Glutamatergic neuron (in vitro differentiated cells): ENCODE results near the gene RPL36AL. TPM values are rescaled to one million over a fixed set of nuclear protein-coding genes. Genes with fewer than 3 reads are reported as not detected.
"Not testable (repeated sequence)": the region's sequence is repeated elsewhere in the genome, so short reads cannot be mapped to it uniquely, and the experiment has no call there.

Experiments
- DNase-seq: peaks from one replicate; pipeline ENCODE4 v3.0.0; 2022
- H3K27ac Mint-ChIP-seq: one replicate; pipeline ENCODE4 v1.8.0; 2020; ENCODE audit warnings: mild to moderate bottlenecking, mixed read lengths, inconsistent platforms; ENCODE audit not compliant: unreplicated experiment
- H3K27me3 Mint-ChIP-seq: one replicate; pipeline ENCODE4 v1.8.0; 2020; ENCODE audit warnings: mild to moderate bottlenecking, moderate library complexity, mixed read lengths, inconsistent platforms; ENCODE audit not compliant: unreplicated experiment
- H3K36me3 Mint-ChIP-seq: one replicate; pipeline ENCODE4 v1.8.0; 2020; ENCODE audit warnings: mild to moderate bottlenecking, mixed read lengths, inconsistent platforms; ENCODE audit not compliant: unreplicated experiment
- H3K4me1 Mint-ChIP-seq: one replicate; pipeline ENCODE4 v1.8.0; 2020; ENCODE audit warnings: mild to moderate bottlenecking, low read depth, mixed read lengths, inconsistent platforms; ENCODE audit not compliant: unreplicated experiment
- H3K4me3 Mint-ChIP-seq: one replicate; pipeline ENCODE4 v1.8.0; 2020; ENCODE audit warnings: mild to moderate bottlenecking, mixed read lengths, inconsistent platforms; ENCODE audit not compliant: unreplicated experiment
- H3K9me3 Mint-ChIP-seq: one replicate; pipeline ENCODE4 v1.8.0; 2020; ENCODE audit warnings: mild to moderate bottlenecking, moderate library complexity, mixed read lengths, inconsistent platforms; ENCODE audit not compliant: unreplicated experiment
- CTCF ChIP-seq: fragments of 200-600 bp; sonication (generic); IDR thresholded peaks from one replicate; pipeline ENCODE4 v1.5.0; 2021; ENCODE audit not compliant: partially characterized antibody, unreplicated experiment
- total RNA-seq: library from RNA; stranded (reverse); fragmentation: NEBNext Ultra II Directional; extraction: Animal tissue kit (Norgen Biotek cat#: 25700); gene quantifications from one replicate; pipeline ENCODE4 v1.2.1, GENCODE V29; 2021; ENCODE audit not compliant: unreplicated experiment

The RPL36AL gene
- total RNA-seq, 1 donor from 2014 or later, result 94.2 TPM

- no peak for TF ChIP-seq CTCF
- Mint-ChIP-seq H3K36me3 (no peaks in the 10 kb centered on the region), H3K9me3 (peaks cover 3% of the 10 kb centered on the region), H3K4me1 (peaks cover 5% of the 10 kb centered on the region), H3K27ac (peak overlapping the region; percentile 71), H3K4me3 (peak overlapping the region; percentile 89), H3K27me3 (peaks cover 3% of the 10 kb centered on the region)
- no peak for DNase-seq
Observed at GRCh38 chr14:49622022-49622607, 1.7 kb upstream of the RPL36AL start.

- TF ChIP-seq CTCF, result no peak
- H3K36me3 Mint-ChIP-seq, result no peaks in the 10 kb centered on the region
- peak overlapping the region; percentile 98 for H3K27ac Mint-ChIP-seq
- peaks cover 3% of the 10 kb centered on the region for H3K9me3 Mint-ChIP-seq
- peak overlapping the region; percentile 89 for H3K4me3 Mint-ChIP-seq
- peaks cover 3% of the 10 kb centered on the region for H3K27me3 Mint-ChIP-seq
- peaks cover 5% of the 10 kb centered on the region for H3K4me1 Mint-ChIP-seq
- peak; percentile 86 for DNase-seq
Observed at GRCh38 chr14:49621114-49621881, 872 bp upstream of the RPL36AL start.

GRCh38 chr14:49619730-49620129, 696 bp downstream of the RPL36AL start:
- peaks cover 3% of the 10 kb centered on the region for H3K9me3 Mint-ChIP-seq
- no peak for DNase-seq
- peaks cover 5% of the 10 kb centered on the region for H3K4me1 Mint-ChIP-seq
- H3K27me3 Mint-ChIP-seq, result peaks cover 3% of the 10 kb centered on the region
- H3K27ac Mint-ChIP-seq, result peak overlapping the region; percentile 98
- H3K4me3 Mint-ChIP-seq, result peak overlapping the region; percentile 97
- H3K36me3 Mint-ChIP-seq, result no peaks in the 10 kb centered on the region
- TF ChIP-seq CTCF, result no peak

- H3K4me3 Mint-ChIP-seq, result peak overlapping the region; percentile 97
- not testable (repeated sequence) for DNase-seq, H3K4me1 Mint-ChIP-seq, H3K27me3 Mint-ChIP-seq, H3K36me3 Mint-ChIP-seq, H3K9me3 Mint-ChIP-seq
- peak overlapping the region; percentile 98 for H3K27ac Mint-ChIP-seq
Observed at GRCh38 chr14:49619273-49619672, 1.2 kb downstream of the RPL36AL start.

- TF ChIP-seq CTCF, result no peak
- Mint-ChIP-seq H3K4me1 (peaks cover 5% of the 10 kb centered on the region), H3K4me3 (peak overlapping the region; percentile 36), H3K27me3 (peaks cover 3% of the 10 kb centered on the region), H3K36me3 (no peaks in the 10 kb centered on the region), H3K27ac (no peak overlapping the region), H3K9me3 (peaks cover 3% of the 10 kb centered on the region)
- DNase-seq, result no peak
Observed at GRCh38 chr14:49617852-49618519, 2.4 kb downstream of the RPL36AL start.
